AG08395 (cell line): ENCODE data around the gene PTH1R.

Source experiments
- DNase-seq: peaks from one replicate; pipeline ENCODE4 v3.0.0; 2012; ENCODE audit warnings: mixed read lengths, low spot score

The PTH1R gene

DNA sequence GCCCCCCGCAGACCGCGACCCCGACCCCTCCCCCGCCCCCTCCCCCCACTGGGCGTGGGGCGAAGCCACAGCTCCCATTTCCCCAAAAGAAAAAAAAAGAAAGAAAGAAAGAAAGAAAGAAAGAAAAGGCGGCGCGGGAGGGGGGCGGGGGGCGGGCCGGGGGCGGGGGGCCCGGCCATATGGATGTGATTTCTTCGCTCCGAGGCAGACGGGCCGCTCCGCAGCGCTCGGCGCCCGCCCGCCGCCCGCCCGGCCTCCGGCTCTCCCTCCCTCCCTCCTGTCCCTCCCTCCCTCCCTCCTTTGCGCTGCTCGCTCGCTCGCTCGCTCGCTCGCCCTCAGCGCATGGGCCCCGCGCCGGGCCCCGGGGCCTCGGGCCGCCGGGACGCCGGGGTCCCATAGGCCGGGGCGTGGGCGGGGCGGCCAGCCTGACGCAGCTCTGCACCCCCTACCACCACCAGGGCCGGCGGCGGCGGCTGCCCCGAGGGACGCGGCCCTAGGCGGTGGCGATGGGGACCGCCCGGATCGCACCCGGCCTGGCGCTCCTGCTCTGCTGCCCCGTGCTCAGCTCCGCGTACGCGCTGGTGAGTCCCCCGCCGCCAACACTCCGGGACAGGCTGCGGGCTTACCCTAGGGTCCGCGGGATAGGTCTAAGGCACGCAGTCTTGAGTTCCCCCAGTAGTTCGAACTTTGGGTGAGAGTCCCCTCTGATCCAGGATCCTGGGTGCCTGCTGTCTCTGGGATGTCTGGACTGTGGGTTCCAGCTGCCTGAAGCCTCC lies 5.7 kb downstream of the PTH1R start:
- DNase-seq = peak; percentile 50

DNA sequence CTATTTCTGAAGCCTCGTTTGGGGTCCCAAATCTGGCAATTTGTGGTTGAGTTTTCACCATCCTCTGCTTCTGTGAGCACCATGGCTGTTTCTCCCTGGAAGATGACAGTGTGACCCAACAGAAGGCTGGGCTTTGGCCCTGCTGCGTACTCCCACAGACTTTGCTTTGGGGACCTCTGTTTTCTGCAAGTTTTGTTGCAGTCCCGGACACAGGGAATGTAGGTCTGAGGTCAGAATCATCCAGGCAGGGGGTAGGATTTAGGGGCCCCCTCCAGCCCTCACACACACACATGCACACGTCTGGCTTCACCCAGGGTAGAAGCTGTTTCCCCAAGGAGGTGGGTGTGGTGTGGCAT lies 6.3 kb downstream of the PTH1R start:
- no peak for DNase-seq

DNA sequence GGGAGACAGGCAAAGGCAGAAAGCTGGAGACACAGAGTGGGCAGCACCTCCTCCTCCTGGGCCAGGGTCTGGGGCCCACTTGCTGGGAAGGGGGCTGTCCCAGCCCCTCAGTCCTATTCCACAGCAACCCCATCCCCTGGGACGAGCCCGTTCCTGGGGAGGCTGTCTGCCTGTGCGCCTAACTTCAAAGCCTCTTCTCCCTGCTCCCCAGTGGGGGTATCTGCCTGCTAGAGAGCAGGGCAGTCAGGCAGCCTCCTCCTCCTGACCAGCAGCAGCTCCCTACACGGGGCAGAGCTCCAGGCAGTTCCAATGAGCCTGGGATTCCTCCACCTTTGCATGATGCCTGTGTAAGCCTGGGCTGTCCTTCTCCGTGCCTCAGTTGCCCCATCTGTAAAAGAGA lies 6.9 kb downstream of the PTH1R start:
- DNase-seq = no peak

DNA sequence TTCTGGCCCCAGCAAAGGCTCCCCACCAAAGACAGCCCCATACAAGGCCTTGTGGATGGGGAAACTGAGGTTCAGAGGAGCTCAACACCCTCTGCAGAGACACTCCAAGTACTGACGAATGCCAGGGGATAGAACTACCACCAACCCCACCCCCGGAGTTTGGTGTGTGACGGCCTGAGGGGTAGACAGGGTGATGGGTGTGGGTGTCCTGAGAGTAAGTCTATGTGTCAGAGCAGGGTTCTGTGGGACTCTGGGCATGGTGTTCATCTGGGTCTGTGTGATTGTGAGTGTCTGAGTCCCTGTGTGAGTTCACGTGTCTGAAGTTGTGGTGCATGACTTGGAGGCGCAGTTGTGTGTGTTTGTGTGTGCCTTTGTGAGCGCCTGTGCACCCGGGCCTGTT lies 7.4 kb downstream of the PTH1R start:
- DNase-seq = no peak

DNA sequence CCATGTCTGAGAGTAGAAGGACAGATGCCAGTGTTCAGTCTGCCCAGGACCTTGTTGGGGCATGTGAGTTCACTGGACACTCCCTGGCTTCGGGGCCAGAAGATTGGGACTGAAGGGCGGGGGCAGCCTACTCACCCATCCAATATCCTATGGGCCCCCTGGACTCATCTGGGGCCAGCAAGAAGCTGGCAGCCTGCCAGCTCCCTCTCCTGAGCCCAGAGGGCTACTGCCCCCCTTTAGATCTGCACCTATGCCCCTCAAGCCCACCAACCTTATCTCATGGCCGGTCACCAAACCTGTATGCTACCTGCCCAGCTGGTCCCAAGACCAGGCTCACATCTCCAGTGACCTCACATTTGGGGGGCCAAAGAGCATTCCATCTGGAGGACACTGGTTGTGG lies 8.1 kb downstream of the PTH1R start:
- no peak for DNase-seq

DNA sequence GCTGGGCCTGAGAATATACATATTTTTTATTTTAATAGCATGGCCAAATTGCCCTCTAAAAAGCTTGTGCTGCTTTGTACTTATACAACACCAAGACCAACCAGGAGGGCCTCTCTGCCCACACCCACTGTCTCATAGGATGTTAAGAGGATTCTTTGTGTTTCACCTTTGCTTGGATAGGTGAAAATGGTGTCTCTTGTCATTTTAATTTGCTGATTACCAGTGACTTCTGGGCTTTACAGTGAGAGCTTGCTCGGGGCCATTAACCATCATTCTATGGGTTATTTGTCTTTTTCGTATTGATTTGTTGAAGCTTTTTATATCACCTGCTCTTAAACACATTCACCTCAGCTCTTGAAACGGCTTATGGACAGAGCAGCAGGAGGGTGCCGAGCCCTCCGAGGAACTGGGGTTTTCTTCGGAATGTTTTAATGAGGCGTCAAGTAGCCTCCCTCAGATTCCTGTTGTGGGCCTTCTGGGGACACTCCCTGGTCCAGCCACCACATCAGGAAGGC lies 10.5 kb downstream of the PTH1R start:
- no peak for DNase-seq

DNA sequence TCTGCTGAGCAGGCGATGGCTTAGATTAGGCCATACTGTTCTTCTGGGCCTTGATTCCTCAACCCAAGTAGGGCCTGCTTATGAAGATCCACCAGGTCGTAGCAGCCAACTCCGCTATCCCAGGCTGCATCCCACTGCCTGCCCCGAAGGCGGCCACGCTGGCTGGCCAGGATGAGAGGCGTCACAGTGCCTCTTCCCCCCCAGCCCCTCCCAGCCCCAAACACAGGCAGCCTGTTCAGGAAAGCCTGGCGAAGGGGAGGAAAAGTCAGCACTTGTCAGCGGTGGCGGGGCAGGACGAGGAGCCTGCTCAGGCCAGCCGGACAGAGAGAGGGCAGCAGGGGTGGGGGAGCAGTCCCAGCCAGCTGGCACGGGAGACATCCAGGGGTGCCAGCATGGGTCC lies 11.2 kb downstream of the PTH1R start:
- no peak for DNase-seq

DNA sequence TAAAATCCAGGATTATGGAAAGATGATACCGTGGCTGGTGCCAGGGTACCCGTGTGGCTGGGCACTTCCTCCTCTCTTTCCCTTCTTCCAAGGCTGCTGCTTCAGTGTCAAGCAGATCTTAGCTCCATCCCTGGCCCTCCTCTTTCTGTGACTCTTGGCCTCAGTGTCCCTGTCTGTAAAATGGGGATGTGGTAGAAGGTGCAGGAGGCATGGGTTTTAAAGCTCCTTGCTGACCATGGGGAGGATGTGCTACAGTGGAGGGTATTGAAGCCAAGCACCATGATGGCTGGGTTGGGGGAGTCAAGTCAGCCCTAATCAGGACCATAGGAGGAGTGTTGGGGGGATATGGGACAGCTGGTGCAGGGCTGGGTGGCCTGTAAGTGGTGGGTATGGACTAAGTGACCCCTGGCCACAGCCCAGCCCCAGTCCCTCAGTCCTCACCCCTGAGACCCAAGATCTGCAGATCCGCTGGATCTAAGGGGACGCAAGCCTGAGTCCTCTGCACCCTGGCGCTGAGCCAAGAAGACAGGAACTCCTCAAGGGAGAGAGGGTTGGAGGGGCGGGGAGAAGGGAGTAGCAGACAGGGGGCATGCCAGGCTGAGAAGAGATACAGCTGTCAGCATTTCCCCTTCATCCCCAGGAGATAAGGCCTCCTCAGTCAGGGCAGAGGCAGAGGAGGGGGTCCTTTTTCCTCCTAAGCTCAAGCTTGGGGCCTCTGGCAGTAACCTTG lies 12.0 kb downstream of the PTH1R start:
- DNase-seq = no peak

DNA sequence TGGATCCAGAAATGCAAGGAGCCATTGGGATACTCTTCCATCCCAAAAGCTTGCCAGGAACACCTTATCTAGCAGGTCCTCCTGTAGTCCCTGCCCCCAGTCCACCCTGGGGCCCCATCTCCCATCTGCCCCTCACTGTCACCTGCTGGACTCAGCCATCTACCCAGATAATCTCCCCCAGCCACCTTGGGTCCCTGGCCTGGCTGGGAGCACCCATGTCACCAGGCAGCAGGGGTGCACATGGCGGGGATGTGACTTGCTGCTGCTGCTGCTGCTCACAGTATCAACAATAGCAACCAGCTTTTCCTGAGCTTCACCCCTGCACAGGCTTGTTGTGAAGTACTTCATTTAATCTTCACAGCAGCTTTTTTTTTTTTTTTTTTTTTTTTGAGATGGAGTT lies 12.6 kb downstream of the PTH1R start:
- DNase-seq = no peak

DNA sequence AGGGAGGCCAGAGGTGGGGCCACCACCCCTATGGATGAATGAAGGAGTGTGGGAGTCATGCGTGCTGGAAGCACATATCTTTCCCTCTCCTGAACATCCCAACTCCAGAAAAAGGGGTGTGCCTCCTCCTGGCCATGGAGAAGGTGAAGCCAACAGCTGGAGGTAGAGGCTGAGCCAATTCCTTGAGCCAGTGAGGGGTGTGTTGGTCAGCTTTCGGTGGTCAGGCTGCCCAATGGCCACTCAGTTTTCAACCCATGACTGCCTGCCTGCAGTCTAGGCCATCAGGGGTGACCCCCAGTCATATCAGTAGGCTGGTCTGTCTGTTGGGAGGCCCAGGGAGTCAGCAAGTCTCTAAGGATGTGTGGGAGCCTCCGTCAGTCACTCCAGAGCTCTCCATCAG lies 13.6 kb downstream of the PTH1R start:
- no peak for DNase-seq

DNA sequence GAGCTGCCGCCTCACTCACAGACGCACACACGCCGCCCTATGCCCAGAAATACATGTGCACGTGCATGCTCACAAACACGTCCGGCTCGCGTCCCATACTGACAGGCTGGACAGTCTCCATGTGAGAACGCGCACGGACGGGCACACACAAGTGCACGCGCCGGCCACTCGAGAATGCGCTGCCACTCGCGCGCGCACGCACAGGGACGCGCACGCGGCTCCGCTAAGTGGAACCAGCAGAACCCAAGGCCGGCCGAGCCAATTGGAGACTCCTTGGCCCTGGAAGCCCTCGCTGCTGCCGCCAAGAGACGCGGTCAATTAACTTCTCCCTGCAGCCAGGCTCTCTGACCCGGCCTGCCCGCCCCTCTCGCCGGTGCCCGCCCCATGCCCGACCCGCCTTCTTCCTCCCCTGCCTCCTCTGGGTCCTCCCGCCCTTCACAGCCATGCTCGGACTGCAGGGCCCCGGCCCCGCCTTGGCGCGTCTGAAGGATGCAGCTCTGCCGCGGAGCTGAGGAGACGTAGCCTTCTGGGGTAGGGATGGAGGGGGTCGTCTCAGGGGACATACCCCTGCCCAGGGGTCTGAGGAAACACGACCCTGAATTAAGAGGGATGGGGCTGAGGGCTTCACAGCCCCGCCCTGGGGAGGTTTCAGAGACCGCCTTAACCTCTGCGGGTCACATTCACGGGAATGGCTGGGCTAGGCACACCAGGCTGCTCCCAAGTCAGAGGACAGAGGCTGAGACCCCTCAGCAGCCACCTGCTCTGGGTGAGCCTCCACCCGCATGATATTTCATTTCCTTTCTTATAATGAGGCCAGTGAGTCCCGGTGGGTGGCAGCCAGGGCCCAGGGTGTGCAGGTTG lies 15.0 kb downstream of the PTH1R start:
- DNase-seq = peak; percentile 85

DNA sequence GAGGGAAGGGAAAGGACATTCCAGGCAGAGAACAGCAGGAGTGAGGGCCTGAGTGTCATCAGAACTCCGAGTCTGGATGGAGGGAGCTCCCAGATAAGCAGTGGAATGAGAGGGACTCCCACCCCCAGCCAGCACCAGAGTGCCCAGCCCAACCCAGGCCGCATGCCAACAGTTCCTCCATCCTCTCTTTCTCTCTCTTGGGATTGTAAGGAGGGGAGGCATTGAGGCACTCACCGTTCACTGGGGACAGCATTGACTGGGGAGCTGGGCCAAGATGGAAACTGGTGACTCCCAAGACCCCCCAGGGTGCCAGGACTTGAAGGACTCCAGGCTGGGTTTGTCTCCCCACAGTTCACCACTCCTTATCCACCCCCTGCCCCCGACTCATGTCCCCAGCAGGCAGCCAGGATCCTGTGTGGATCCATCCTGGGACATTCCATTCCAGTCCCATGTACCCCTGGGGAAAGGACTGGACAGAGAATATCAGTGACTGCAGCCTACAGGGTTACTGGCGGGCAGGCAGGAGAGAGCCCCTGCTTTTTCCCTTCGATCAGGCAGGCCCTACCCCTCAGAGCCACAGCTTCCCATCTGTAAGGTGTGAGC lies 15.7 kb downstream of the PTH1R start:
- no peak for DNase-seq

DNA sequence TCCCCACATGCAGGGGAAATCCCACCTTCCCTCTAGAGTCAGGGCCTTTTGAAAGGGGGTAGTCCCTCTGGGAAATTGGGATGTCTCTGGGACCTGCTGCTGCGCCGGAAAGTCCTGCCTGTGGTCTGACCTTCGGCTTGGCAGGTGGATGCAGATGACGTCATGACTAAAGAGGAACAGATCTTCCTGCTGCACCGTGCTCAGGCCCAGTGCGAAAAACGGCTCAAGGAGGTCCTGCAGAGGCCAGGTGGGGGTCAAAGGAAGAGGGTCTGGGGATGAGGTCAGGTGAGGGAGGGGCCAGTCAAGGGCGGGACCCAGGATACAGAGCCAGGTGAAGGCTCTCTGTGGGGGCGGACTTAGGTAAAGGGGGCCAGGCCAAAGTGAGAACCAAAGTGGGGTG lies 16.2 kb downstream of the PTH1R start:
- DNase-seq = no peak

DNA sequence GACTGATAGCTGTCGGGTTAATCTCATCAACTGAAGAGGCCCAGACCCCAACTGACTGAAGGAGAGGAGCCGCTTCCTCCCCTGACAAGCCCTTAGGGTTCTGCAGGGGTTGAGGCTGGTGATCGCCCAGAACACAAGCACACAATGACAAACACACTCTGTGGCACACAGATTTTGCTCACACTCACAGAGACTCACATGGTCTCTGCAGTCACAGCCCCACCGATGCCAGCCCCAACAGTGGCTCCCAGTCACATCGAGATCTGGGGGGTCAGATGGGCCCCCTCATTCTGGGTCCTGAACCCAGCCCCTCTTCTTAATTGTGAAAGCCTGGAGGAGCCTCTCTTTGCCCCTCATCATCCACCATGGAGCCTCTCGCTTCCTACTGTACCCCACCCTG lies 16.7 kb downstream of the PTH1R start:
- no peak for DNase-seq

DNA sequence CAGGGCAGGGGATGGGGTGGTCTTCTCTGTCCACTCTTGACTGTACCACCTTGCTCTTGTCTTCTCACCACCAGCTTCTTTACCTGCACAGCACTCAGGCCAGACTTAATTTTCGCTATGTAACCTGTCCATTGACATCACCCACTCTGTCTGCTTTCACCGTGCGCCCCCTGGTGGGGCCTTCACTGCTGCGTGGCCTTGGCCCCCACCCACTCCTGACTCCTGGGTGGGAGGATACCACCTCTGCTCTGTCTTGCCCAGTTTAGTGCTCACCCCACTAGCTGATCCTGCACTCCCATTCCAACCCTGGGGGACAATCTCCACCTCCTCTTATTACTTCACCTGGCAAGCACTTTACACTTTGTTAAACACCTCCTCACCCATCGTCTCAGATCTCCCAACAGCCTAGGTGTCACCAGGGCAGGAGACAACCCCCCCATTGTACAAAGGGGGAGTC lies 17.7 kb downstream of the PTH1R start:
- peak; percentile 56 for DNase-seq

DNA sequence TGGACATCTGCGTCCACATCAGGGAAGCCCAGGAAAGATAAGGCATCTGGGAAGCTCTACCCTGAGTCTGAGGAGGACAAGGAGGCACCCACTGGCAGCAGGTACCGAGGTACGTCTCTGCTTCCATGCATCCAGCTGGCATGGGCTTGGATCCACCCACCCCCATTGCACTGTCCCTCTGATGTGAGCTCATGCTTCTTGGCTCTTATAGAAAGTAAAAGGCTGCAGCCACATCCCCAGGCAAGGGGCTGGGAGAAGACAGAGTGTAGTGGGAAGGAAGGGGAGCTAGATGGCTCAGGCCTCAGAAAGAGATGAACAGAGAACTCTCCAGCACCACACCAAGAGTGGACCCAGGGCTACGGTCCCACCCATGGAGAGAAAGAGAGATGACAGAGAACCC lies 18.2 kb downstream of the PTH1R start:
- DNase-seq = no peak

DNA sequence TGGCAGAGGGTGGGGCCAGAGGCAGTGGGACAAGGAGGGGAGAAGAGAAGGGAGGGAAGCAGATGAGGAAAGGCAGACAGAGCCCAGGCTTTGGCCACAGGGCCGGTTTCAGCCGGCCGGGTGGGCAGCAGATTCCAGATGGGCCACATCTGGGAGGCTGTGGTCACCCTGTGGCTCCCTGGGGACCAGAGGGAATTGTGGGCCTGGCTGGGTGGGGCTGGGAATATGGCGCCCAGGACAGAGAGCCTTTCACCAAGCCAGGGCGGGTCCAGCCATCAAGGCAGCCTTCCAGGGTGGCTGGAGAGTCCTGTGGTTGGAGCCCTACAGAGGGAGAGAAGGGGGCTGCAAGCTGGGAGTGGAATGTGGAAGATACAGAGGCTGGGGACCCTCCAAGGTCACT lies 18.9 kb downstream of the PTH1R start:
- DNase-seq = no peak

DNA sequence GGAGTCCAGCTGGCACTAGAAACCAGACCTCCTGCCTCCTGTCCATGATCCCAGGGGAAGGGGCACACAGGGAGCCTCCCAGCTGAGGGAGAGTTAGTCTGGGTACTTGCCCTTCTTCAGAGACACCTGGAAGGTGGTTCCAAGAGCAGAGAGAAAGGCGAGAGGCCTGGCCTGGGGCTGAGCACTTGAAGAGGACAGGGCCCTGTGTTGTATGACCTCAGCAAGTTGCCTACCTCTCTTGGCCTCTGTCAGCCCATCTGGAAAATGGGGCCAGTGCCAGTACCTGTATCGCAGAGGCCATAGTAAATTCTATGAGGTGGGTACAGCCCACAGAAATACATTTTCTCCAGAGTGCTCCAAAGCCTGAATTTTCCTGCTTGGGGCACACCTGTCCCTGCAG lies 19.5 kb downstream of the PTH1R start:
- no peak for DNase-seq

DNA sequence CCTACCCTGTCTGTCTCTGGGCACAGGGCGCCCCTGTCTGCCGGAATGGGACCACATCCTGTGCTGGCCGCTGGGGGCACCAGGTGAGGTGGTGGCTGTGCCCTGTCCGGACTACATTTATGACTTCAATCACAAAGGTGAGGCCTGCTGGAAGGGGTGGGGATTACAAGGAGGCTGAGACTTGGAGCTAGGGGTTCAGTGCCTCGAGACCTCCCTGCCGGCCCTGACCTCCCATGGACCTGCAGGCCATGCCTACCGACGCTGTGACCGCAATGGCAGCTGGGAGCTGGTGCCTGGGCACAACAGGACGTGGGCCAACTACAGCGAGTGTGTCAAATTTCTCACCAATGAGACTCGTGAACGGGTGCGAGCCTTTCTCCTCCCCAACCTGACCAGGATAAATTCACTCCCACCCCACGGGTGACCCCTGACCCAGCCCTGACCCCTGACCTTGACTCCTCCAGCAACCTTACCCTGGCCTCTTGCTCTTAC lies 20.4 kb downstream of the PTH1R start:
- DNase-seq = no peak

DNA sequence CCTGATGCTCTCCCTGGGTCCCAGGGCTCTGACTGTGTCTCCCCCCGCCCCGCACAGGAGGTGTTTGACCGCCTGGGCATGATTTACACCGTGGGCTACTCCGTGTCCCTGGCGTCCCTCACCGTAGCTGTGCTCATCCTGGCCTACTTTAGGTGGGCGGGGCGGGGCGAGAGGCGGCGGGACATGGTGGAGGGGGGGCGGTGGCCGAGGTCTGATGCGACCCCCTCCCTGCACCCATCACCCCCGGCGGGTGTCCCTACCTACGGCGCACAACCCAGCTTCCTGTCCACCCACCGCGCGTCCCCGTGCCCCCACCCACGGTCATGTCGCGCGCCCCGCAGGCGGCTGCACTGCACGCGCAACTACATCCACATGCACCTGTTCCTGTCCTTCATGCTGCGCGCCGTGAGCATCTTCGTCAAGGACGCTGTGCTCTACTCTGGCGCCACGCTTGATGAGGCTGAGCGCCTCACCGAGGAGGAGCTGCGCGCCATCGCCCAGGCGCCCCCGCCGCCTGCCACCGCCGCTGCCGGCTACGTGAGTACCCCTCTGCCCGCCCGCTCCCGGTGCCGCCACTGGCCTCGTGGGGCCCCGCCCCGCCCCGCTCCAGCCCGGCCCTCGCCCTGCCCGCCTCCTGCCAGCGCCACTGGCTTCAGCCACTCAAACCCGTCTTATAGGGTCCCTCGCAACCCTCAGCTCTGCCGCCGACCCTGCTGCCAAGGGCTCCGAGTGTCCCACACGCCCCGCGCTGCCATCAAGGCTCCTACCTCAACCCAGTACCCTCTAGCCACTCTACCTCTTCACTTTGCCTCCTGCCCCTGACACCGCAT lies 21.0 kb downstream of the PTH1R start:
- no peak for DNase-seq
